GM18873 (cell line): ENCODE measurements around the gene KIAA1958.

ENCODE experiments used
- ATAC-seq: cut with Tn5 transposase; IDR thresholded peaks from one replicate; pipeline ENCODE4 v1.9.1; 2021; ENCODE audit warnings: mild to moderate bottlenecking, moderate library complexity, moderate number of reproducible peaks; ENCODE audit not compliant: unreplicated experiment, low FRiP score

Gene KIAA1958

DNA sequence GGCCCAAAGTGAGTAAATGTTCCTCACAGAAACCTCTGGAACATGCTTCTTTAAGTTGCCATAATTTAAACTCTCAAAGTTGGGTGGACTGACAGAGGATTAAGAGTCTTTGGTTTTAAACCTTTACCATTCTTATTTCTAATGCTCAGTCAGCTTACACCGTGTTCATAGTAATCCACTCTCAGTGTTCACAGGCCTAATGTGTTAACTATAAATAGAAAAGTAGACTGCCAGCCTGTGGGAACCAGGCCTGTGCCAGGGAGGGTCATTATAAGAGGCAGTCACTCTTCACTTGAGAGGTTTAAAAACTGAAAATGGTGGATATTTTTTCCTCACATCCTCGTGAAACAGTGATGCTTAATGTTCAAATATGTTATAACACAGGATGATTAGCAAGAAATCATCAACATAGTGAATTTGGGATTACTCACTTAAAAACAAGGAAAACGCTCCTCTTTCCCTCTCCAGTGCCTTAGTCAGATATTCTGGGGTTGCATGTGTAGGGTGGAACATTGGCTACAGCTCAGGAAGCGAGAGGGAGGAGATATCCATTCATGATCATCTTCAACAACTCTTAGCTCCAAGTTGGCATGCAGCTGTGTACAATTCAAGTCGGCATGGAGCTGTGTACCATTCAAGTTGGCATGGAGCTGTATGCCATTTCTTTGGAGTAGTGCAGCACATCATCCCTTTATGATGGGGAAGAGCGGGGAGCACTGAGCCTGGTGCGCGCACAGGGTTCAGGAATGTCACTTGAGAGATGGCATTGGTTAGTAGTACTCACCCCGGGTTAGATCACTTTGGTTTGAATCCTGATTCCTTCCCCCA is 65.8 kb downstream of the KIAA1958 start:
- no peak for ATAC-seq

DNA sequence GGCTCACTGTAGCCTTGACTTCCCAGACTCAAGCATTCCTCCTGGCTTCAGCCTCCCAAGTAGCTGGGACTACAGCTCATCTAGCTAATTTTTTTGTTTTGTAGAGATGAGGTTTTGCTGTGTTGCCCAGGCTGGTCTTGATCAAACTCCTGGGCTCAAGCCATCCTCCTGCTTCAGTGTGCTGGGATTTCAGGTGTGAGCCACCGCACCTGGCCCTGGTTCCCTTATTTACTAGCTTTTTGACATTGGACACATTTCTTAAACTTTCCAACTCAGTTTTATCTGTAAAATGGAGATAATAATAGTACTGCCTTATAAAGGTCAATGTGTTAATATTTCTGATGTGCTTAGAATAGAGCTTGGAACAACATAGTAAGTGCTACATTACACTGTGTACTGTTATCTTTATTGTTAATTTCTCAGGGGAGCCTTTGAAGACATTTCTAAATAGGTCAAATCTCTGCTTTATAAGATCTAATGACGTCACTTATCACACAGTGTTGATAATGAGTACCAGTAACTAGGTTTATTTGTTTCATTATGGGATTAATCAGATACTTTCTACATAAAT is 66.7 kb downstream of the KIAA1958 start:
- ATAC-seq = no peak

GRCh38 chr9:112554516-112554915 is 67.9 kb downstream of the KIAA1958 start:
- no peak for ATAC-seq

DNA sequence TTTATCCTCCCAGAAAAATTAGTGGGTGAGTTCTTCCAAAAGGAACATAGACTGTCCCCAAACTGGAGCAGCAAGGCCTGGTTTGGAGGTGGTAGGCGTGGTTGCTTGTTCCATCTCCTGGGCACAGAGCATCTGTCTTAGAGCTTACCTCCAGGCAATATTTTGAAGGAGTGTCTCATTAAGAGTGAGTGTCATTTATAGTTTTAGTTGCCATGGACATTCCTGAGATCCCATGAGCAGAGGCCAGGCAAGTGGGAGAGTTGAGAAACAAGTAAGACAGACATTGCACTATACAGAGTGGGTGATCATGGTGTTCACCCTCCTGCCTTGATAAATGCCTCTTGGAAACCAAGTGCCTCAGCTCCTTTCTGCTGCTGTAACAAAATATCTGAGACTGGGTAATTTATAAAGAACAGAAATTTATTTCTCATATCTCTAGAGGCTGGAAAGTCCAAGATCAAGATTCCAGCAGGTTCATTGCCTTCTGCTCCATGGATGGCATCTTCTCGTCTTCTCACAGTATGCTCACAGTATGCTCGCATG is 68.5 kb downstream of the KIAA1958 start:
- ATAC-seq = no peak

GRCh38 chr9:112555844-112556482 is 69.3 kb downstream of the KIAA1958 start:
- ATAC-seq = no peak

DNA sequence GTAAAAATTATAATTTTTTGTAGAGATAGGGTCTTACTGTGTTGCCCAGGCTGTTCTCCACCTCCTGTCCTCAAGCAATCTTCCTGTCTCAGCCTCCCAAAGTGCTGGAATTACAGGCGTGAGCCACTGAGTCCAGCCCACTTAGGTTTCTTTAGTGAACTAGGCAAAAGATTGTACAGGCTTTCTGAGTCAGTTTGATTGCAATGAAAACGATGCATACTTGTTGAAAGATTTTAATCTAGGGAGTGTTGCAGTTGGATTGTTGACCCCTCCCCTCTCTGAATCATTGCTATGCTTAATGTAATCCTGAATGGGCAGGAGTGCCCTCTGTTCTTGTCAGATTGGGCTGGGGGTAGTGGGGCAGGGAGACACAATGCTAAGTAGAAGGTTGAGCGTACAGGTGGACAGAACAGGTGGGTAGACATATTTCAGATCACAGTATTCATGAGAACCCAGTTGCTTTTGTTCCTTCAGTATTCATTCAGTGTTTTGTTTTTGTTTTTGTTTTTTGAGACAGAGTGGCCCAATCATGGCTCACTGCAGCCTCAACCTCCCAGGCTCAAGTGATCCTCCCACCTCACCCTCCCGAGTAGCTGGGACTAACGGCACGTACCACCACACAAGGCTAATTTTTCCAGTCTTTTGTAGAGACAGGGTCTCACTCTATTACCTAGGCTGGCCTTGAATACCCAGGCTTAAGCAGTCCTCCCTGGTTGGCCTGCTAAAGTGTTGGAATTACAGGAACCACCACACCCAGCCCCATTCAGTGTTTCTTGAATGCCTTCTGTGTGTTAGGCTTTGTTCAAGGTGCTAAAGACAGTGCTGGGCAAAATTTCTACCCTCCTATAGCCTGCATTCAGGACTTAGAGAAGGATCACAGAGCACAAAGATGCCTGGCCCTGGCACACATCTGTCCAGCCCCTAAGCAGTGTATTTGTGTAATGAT is 70.1 kb downstream of the KIAA1958 start:
- no peak for ATAC-seq

DNA sequence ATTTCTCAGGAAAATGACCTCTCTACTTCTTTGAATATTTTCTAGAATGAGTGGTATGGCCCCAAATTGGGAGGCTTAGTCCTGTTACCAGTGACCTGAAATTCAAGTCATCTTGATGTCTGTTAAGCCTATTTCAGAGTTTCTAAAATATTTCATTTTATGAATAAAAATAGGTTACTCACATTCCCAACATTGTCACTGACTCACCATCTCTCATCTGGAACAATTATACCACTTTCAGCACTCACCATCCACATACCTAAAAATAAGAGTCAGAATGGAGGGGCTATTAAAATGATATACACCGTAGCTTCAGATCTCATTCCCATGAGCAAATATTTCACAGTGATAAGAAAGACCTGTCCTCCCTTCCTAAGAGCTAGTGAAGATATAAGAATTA is 71.8 kb downstream of the KIAA1958 start:
- ATAC-seq = no peak

DNA sequence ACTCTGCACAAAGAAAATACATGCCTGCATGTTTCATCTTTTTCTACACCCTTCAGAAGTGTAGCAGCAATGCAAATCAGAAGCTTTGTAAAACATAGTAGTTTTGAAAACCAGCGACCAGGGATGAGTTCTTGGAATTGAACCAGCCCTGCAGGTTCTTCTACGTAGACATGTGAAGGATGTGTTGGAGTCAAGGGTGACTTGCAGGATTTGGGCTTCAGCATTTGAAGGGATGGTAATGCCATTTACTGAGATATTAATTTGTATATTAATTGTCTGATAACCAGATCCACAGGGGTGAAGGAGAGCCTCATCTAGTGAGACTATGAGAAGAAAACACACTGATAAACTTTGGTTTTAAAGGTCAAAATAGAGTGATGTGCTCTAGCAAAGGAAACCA is 72.4 kb downstream of the KIAA1958 start:
- no peak for ATAC-seq

GRCh38 chr9:112559629-112560413 is 73.2 kb downstream of the KIAA1958 start:
- no peak for ATAC-seq

DNA sequence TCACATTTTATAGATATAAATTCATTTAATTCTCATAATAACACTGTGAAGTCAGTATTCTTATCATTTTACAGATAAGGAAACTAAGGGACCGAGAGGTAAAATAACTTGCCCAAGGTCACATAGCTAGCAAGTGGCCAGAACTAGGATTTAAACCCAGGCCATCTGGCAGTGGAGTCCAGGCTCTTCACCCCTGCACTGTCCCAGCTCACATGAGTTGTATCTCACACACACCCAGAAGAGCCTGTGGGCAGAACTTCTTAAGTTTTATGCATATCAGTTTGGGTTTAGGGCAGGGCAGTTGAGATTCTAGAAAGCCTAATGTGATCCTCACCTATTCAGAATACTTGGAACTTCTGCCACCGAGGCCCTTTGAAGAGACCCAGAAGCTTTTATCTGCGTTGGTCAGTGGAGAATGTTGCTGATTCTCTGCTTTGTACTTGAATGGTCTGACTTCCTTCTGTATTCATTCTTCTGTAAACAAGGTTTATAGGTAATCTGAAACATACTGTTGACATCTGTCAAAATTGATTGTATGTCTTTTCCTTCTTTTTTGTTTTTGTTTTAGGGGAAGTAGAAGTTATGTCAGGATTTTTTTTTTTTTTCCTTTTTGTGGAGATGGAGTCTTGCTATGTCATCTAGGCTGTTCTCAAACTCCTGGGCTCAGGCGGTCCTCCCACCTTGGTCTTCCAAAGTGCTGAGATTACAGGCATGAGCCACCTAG is 75.8 kb downstream of the KIAA1958 start:
- no peak for ATAC-seq

- ATAC-seq = no peak
Measured at GRCh38 chr9:112569186-112569585, 82.6 kb downstream of the KIAA1958 start.

- ATAC-seq = no peak
Measured at GRCh38 chr9:112570671-112571167, 84.1 kb downstream of the KIAA1958 start.

- no peak for ATAC-seq
Measured at GRCh38 chr9:112571624-112572355, 85.2 kb downstream of the KIAA1958 start.

- no peak for ATAC-seq
Measured at GRCh38 chr9:112572416-112572815, 85.8 kb downstream of the KIAA1958 start.

GRCh38 chr9:112574008-112574407 is 87.4 kb downstream of the KIAA1958 start:
- ATAC-seq = no peak

- ATAC-seq = no peak
Measured at GRCh38 chr9:112575107-112575506, 88.5 kb downstream of the KIAA1958 start.

DNA sequence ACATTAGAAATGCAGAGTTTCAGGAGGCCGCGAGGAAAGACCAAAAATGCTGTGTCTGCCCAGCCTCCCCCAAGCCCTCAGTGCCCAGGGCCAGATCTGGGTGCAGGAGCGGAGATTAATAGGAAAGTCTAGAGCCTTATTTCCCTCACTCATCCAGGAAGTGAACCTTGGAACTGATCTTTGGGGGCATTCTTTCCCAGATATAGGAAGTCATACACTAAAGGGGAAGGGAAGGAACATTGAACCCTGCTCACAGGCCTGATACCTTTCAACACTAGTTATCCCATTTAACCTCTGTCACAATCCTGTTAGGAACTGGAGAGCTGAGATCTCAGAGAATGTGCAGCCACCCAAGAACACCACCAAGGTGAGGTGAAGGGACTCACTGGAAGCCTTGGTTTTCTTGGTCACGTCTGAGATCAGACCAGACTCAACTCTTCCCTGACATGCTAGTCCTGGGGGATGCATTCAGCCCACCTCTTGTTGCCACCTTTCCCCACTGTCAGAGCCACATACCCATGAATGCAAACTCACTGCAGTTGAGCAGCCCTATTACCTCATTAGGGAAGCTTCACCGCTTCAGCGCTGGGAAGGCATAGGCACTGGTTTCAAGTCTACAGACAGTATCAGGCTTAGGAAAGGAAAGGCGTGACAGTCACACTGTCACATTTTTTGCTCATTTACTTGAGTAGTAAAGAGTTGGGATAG is 95.0 kb downstream of the KIAA1958 start:
- ATAC-seq = no peak
